CD4-positive, alpha-beta T cell (primary cell): ENCODE results near the gene CYP24A1. TPM values are rescaled to one million over a fixed set of nuclear protein-coding genes. Genes with fewer than 3 reads are reported as not detected.

Source experiments
- ATAC-seq: fragments of 200-7000 bp; cut with Tn5 transposase; one replicate; pipeline ENCODE4 v1.10.0; 2022; ENCODE audit warnings: mild to moderate bottlenecking; ENCODE audit not compliant: poor library complexity
- CTCF ChIA-PET: fragments of 350-600 bp; sonication (Branson Sonifier 250); formaldehyde crosslinking; loops from one replicate; lab custom pipeline; 2021; ENCODE audit warnings: antibody characterized with exemption, inconsistent platforms; lab: Charles Lee
- POLR2A ChIA-PET: fragments of 350-600 bp; sonication (Branson Sonifier 250); formaldehyde crosslinking; loops from one replicate; lab custom pipeline; 2021; ENCODE audit warnings: antibody characterized with exemption, inconsistent platforms; lab: Charles Lee
- DNase-seq, 14 experiments: peaks; one replicate each; pipeline ENCODE4 v3.0.0-alpha.2; 2013 to 2020; ENCODE audit warnings: mixed read lengths in 2 of 14
- H3K27ac ChIP-seq, 2 donors: one replicate each; pipeline versions ENCODE4 v1.5.1 to v1.7.0; 2013; ENCODE audit warnings: low read length in 2 of 2, low read depth in 1 of 2, mild to moderate bottlenecking in 1 of 2
- H3K27me3 ChIP-seq, 2 experiments: 1 replicate in 1 of 2; 2 replicates in 1 of 2; pipeline versions ENCODE4 v1.6.1 to v1.7.0; 2013; ENCODE audit warnings: low read length in 2 of 2, control low read depth in 1 of 2, mild to moderate bottlenecking in 1 of 2, moderate library complexity in 1 of 2; ENCODE audit not compliant: insufficient read depth in 2 of 2, control insufficient read depth in 1 of 2
- H3K36me3 ChIP-seq: one replicate; pipeline ENCODE4 v1.6.1; 2013; ENCODE audit warnings: low read length, control low read depth; ENCODE audit not compliant: insufficient read depth
- H3K4me1 ChIP-seq: one replicate; pipeline ENCODE4 v1.6.1; 2013; ENCODE audit warnings: low read length, control low read depth; ENCODE audit not compliant: insufficient read depth
- H3K4me3 ChIP-seq: one replicate; pipeline ENCODE4 v1.5.1; 2013; ENCODE audit warnings: mild to moderate bottlenecking, low read length, moderate library complexity
- H3K9me3 ChIP-seq, 2 experiments: 1 replicate in 1 of 2; 2 replicates in 1 of 2; pipeline versions ENCODE4 v1.6.1 to v1.7.0; 2013; ENCODE audit warnings: low read length in 2 of 2, mild to moderate bottlenecking in 2 of 2, control low read depth in 1 of 2, moderate library complexity in 1 of 2; ENCODE audit not compliant: control insufficient read depth in 1 of 2, insufficient read depth in 1 of 2
- H3K27ac Mint-ChIP-seq: one replicate; pipeline ENCODE4 v1.8.0; 2020; ENCODE audit warnings: mixed read lengths
- H3K27me3 Mint-ChIP-seq: one replicate; pipeline ENCODE4 v1.8.0; 2021; ENCODE audit warnings: mixed read lengths
- H3K36me3 Mint-ChIP-seq: one replicate; pipeline ENCODE4 v1.8.0; 2021; ENCODE audit warnings: low read depth, mixed read lengths
- H3K4me1 Mint-ChIP-seq: one replicate; pipeline ENCODE4 v1.8.0; 2021; ENCODE audit warnings: low read depth, mixed read lengths
- H3K4me3 Mint-ChIP-seq: one replicate; pipeline ENCODE4 v1.8.0; 2020; ENCODE audit warnings: mild to moderate bottlenecking, mixed read lengths
- H3K9me3 Mint-ChIP-seq: one replicate; pipeline ENCODE4 v1.8.0; 2020; ENCODE audit warnings: mixed read lengths
- intact Hi-C, 2 experiments: fragments of 100-400 bp; cut with DNase I in 1 of 2; cut with micrococcal nuclease in 1 of 2; formaldehyde crosslinking; loops; one replicate each; pipeline versions ENCODE4 v1.15.1 to v1.9.0; 2023 to 2025; cut with DNase I, micrococcal nuclease
- total RNA-seq, 174 experiments: library from RNA in 2 of 174; stranded (reverse) in 2 of 174; gene quantifications; one replicate each; pipeline ENCODE4 v1.2.3 and lab custom pipeline; 2021 to 2026
- TF ChIP-seq, protein P1 (sequence below): fragments of 200-600 bp; IDR thresholded peaks from one replicate; pipeline ENCODE4 v1.8.0; 2022; ENCODE audit warnings: antibody characterized with exemption, mild to moderate bottlenecking

Gene CYP24A1
- total RNA-seq, 2 experiments from 2014 or later, result 0.56 to 1.0 TPM

DNA sequence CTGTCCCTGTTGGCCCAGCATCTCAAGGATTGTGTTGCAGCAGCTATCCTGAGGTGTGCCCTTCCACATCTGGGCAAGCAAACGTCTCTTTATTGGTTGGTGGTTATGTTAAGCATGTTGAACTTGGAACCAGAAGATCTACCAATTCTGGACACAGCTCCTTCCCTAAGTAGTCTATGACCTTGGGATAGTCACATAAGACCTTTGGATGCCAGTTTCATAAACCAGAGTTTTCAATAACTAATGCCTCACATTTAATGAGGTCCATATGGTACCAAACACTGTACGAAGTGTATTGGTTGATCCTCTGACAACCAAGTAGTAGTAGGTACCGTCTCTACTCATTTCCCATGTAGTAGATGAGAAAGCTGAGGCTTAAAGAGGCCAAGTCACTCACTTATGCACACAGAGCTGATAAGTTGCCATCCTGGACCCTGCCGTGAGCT lies 3.7 kb downstream of the CYP24A1 start:
- TF ChIP-seq, protein P1, sequence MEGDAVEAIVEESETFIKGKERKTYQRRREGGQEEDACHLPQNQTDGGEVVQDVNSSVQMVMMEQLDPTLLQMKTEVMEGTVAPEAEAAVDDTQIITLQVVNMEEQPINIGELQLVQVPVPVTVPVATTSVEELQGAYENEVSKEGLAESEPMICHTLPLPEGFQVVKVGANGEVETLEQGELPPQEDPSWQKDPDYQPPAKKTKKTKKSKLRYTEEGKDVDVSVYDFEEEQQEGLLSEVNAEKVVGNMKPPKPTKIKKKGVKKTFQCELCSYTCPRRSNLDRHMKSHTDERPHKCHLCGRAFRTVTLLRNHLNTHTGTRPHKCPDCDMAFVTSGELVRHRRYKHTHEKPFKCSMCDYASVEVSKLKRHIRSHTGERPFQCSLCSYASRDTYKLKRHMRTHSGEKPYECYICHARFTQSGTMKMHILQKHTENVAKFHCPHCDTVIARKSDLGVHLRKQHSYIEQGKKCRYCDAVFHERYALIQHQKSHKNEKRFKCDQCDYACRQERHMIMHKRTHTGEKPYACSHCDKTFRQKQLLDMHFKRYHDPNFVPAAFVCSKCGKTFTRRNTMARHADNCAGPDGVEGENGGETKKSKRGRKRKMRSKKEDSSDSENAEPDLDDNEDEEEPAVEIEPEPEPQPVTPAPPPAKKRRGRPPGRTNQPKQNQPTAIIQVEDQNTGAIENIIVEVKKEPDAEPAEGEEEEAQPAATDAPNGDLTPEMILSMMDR, result no peak

DNA sequence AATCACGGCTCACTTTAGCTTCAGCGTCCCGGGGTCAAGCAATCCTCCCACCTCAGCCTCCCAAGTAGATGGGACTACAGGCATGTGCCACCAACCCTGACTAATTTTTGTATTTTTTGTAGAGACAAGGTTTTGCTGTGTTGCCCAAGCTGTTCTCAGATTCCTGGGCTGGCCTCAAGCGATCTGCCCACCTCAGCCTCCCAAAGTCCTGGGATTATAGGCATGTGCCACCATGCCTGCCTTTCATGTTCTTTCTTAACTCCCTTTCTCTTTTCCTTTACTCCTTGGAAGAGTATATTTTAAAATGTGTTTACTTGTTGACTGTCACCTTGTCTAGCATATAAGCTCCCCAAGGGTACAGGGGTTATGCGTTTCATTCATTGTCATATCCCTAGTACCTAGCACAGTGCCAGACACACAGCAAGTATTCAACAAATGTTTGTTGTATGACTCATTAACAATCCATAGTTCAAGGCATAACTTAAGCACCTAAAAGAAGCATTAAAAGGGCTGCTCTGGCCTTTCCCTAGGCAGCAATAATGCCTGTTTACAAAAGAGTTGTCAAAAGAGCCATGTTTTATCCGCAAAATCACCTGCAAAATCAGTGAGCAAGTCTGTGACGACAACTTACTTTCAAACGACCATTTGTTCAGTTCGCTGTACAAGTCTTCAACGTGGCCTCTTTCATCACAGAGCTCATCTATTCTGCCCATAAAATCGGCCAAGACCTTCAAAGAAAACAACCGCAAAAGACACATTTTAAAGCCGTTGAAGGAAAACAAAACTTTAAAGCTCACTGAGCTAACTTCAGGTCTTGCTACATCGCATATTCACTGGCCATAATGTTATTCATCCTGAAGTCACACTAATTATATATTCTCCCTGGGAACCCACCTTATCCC lies 4.6 kb downstream of the CYP24A1 start:
- H3K4me1 Mint-ChIP-seq, result peaks cover 7% of the 10 kb centered on the region
- Histone ChIP-seq H3K4me3 (no peak overlapping the region), H3K36me3 (no peaks in the 10 kb centered on the region), H3K4me1 (peaks cover 17% of the 10 kb centered on the region), H3K27ac (no peak overlapping the region), H3K27me3 (peaks cover 42 to 74% of the 10 kb centered on the region in 2 experiments), H3K9me3 (peaks cover 0 to 15% of the 10 kb centered on the region in 2 experiments)
- DNase-seq (no peak), ATAC-seq (no peak)
- no peak overlapping the region for H3K4me3 Mint-ChIP-seq
- no peaks in the 10 kb centered on the region for H3K9me3 Mint-ChIP-seq
- H3K27ac Mint-ChIP-seq, result no peak overlapping the region
- no peaks in the 10 kb centered on the region for H3K36me3 Mint-ChIP-seq
- POLR2A ChIA-PET, result no interaction called here
- peaks cover 83% of the 10 kb centered on the region for H3K27me3 Mint-ChIP-seq
- CTCF ChIA-PET, result no interaction called here
- intact Hi-C loops, result no loop called here
- TF ChIP-seq, protein P1, result no peak

More for the DNA sequence above, 3.7 kb downstream of the CYP24A1 start:
- no peak overlapping the region for H3K27ac ChIP-seq
- CTCF ChIA-PET, result no interaction called here
- H3K36me3 ChIP-seq, result no peaks in the 10 kb centered on the region
- peaks cover 0 to 15% of the 10 kb centered on the region in 2 experiments for H3K9me3 ChIP-seq
- peaks cover 22% of the 10 kb centered on the region for H3K4me1 ChIP-seq
- no peak overlapping the region for H3K4me3 ChIP-seq
- H3K4me3 Mint-ChIP-seq, result no peak overlapping the region
- peaks cover 15% of the 10 kb centered on the region for H3K4me1 Mint-ChIP-seq
- H3K27me3 Mint-ChIP-seq, result peaks cover 89% of the 10 kb centered on the region
- ATAC-seq (no peak), DNase-seq (no peak)
- H3K27me3 ChIP-seq, result peaks cover 47 to 80% of the 10 kb centered on the region in 2 experiments
- H3K36me3 Mint-ChIP-seq, result no peaks in the 10 kb centered on the region
- POLR2A ChIA-PET, result no interaction called here
- intact Hi-C loops, result no loop called here
- H3K27ac Mint-ChIP-seq, result no peak overlapping the region
- H3K9me3 Mint-ChIP-seq, result no peaks in the 10 kb centered on the region

GRCh38 chr20:54167909-54168872 lies 5.6 kb downstream of the CYP24A1 start:
- no peak overlapping the region for H3K4me3 Mint-ChIP-seq
- H3K36me3 ChIP-seq, result no peaks in the 10 kb centered on the region
- no peaks in the 10 kb centered on the region for H3K36me3 Mint-ChIP-seq
- H3K9me3 ChIP-seq, result peaks cover 0 to 8% of the 10 kb centered on the region in 2 experiments
- intact Hi-C loops, result no loop called here
- TF ChIP-seq, protein P1, result no peak
- H3K27ac Mint-ChIP-seq, result no peak overlapping the region
- H3K27ac ChIP-seq, result no peak overlapping the region
- no peaks in the 10 kb centered on the region for H3K9me3 Mint-ChIP-seq
- peaks cover 34 to 68% of the 10 kb centered on the region in 2 experiments for H3K27me3 ChIP-seq
- peaks cover under 1% of the 10 kb centered on the region for H3K4me1 Mint-ChIP-seq
- no peak overlapping the region for H3K4me3 ChIP-seq
- POLR2A ChIA-PET, result no interaction called here
- peaks cover 83% of the 10 kb centered on the region for H3K27me3 Mint-ChIP-seq
- no peak for DNase-seq
- ATAC-seq, result no peak
- CTCF ChIA-PET, result no interaction called here
- peaks cover 8% of the 10 kb centered on the region for H3K4me1 ChIP-seq
